ENCODE measurements around the gene PAPPA2. TPM values are rescaled to one million over a fixed set of nuclear protein-coding genes. Genes with fewer than 3 reads are reported as not detected.

The PAPPA2 gene
- total RNA-seq, 4 donors from 2014 or later = 0.75 to 17.5 (median 1.3) TPM

- TF ChIP-seq CTCF (IDR thresholded peaks at IDR 0.05; ENCODE audit: low read depth) = no peak
Observed at GRCh38 chr1:176504848-176505553, 42.0 kb downstream of the PAPPA2 start.

GRCh38 chr1:176512966-176513365 lies 50.0 kb downstream of the PAPPA2 start:
- TF ChIP-seq CTCF (IDR thresholded peaks at IDR 0.05; ENCODE audit: low read depth) = no peak

- TF ChIP-seq CTCF (IDR thresholded peaks at IDR 0.05; ENCODE audit: low read depth) = no peak
Observed at GRCh38 chr1:176515310-176515709, 52.3 kb downstream of the PAPPA2 start.

- TF ChIP-seq CTCF (IDR thresholded peaks at IDR 0.05; ENCODE audit: low read depth) = no peak
Observed at GRCh38 chr1:176517484-176517883, 54.5 kb downstream of the PAPPA2 start.

- no peak for TF ChIP-seq CTCF (IDR thresholded peaks at IDR 0.05; ENCODE audit: low read depth)
Observed at GRCh38 chr1:176521211-176521610, 58.2 kb downstream of the PAPPA2 start.

GRCh38 chr1:176522310-176522845 lies 59.4 kb downstream of the PAPPA2 start:
- TF ChIP-seq CTCF (IDR thresholded peaks at IDR 0.05; ENCODE audit: low read depth) = no peak

- no peak for TF ChIP-seq CTCF (IDR thresholded peaks at IDR 0.05; ENCODE audit: low read depth)
Observed at GRCh38 chr1:176529395-176530090, 66.6 kb downstream of the PAPPA2 start.
